Hepatocyte (in vitro differentiated cells): Measurements from ENCODE around the gene GRPR. TPM values are rescaled to one million over a fixed set of nuclear protein-coding genes. Genes with fewer than 3 reads are reported as not detected.
"Not testable (repeated sequence)": the region's sequence is repeated elsewhere in the genome, so short reads cannot be mapped to it uniquely, and the experiment has no call there.

ENCODE experiments used
- DNase-seq: peaks from one replicate; pipeline ENCODE4 v3.0.0-alpha.2; 2016; ENCODE audit warnings: low spot score
- H2AFZ ChIP-seq: fragments of 200-600 bp; sonication (generic); 2 replicates; pipeline ENCODE4 v1.6.0; 2016; ENCODE audit warnings: antibody characterized with exemption, mild to moderate bottlenecking
- H3K27ac ChIP-seq: fragments of 200-600 bp; sonication (generic); 2 replicates; pipeline ENCODE4 v1.5.1; 2016; ENCODE audit warnings: mild to moderate bottlenecking
- H3K27me3 ChIP-seq: fragments of 200-600 bp; sonication (generic); 2 replicates; pipeline ENCODE4 v1.6.1; 2016
- H3K36me3 ChIP-seq: fragments of 200-600 bp; sonication (generic); replicated peaks from 2 replicates; pipeline ENCODE4 v1.5.1; 2016; ENCODE audit warnings: low read depth; ENCODE audit not compliant: insufficient read depth
- H3K4me1 ChIP-seq: fragments of 200-600 bp; sonication (generic); 2 replicates; pipeline ENCODE4 v1.5.1; 2016; ENCODE audit warnings: mild to moderate bottlenecking, moderate library complexity; ENCODE audit not compliant: insufficient read depth
- H3K4me2 ChIP-seq: fragments of 200-600 bp; sonication (generic); 2 replicates; pipeline ENCODE4 v1.6.0; 2016
- H3K4me3 ChIP-seq: fragments of 200-600 bp; sonication (generic); 2 replicates; pipeline ENCODE4 v1.5.1; 2016; ENCODE audit warnings: mild to moderate bottlenecking
- H3K79me2 ChIP-seq: fragments of 200-600 bp; sonication (generic); 2 replicates; pipeline ENCODE4 v1.6.0; 2017; ENCODE audit warnings: mild to moderate bottlenecking
- H3K9me2 ChIP-seq: fragments of 200-600 bp; sonication (generic); replicated peaks from 2 replicates; pipeline ENCODE4 v1.6.0; 2017; ENCODE audit warnings: mild to moderate bottlenecking; ENCODE audit not compliant: insufficient read depth
- H3K9me3 ChIP-seq: fragments of 200-600 bp; sonication (generic); 2 replicates; pipeline ENCODE4 v1.5.1; 2016; ENCODE audit warnings: low read depth, mild to moderate bottlenecking
- H4K20me1 ChIP-seq: fragments of 200-600 bp; sonication (generic); 2 replicates; pipeline ENCODE4 v1.6.0; 2016; ENCODE audit warnings: mild to moderate bottlenecking; ENCODE audit not compliant: insufficient read depth, poor library complexity, severe bottlenecking
- CTCF ChIP-seq: fragments of 200-600 bp; sonication (generic); IDR thresholded peaks from 2 replicates; pipeline ENCODE4 v1.5.1; 2016; ENCODE audit warnings: antibody characterized with exemption, mild to moderate bottlenecking; ENCODE audit not compliant: poor library complexity
- EZH2 ChIP-seq: fragments of 200-600 bp; sonication (generic); IDR thresholded peaks from 2 replicates; pipeline ENCODE4 v1.6.1; 2016; ENCODE audit warnings: antibody characterized with exemption, mild to moderate bottlenecking, borderline replicate concordance
- EZH2phosphoT487 ChIP-seq: fragments of 200-600 bp; sonication (generic); IDR thresholded peaks from one replicate; pipeline ENCODE4 v1.6.1; 2018; ENCODE audit warnings: antibody characterized with exemption, mild to moderate bottlenecking, low read depth, moderate library complexity; ENCODE audit not compliant: unreplicated experiment, severe bottlenecking
- WGBS: methylation state at CpG from one replicate; pipeline ENCODE4 v1.1.6; 2016; ENCODE audit warnings: low lambda C conversion rate; ENCODE audit errors: missing lambda C conversion rate; 5-methylcytosine and 5-hydroxymethylcytosine counted together
- polyA plus RNA-seq: library from polyadenylated mRNA; unstranded; fragments of >200 nt; fragmentation: Nextera tagmentation; extraction: Ambion mirVana; gene quantifications from 2 replicates; pipeline ENCODE4 v1.2.1, GENCODE V29; 2016
- total RNA-seq: library from RNA; depleted of rRNA; stranded (reverse); fragments of >200 nt; gene quantifications from 2 replicates; pipeline ENCODE4 v1.2.3, GENCODE V29; 2014

Gene GRPR
- total and polyA plus RNA-seq, 2 experiments from 2014 or later, result 3.7 to 3.8 TPM

GRCh38 chrX:16156692-16157331 is 33.4 kb downstream of the GRPR start:
- no peaks in the 10 kb centered on the region for H3K9me2 ChIP-seq
- H2AFZ ChIP-seq, result no peak overlapping the region
- no peak overlapping the region for H3K4me3 ChIP-seq
- H3K27ac ChIP-seq, result no peak overlapping the region
- H3K36me3 ChIP-seq, result no peaks in the 10 kb centered on the region
- no peaks in the 10 kb centered on the region for H3K79me2 ChIP-seq
- 88% methylated on average over 5 of the region's 5 CpGs for WGBS
- H3K4me1 ChIP-seq, result no peaks in the 10 kb centered on the region
- H3K9me3 ChIP-seq, result no peaks in the 10 kb centered on the region
- TF ChIP-seq CTCF, result no peak
- no peak for TF ChIP-seq EZH2
- no peak for TF ChIP-seq EZH2phosphoT487
- no peak overlapping the region for H3K4me2 ChIP-seq
- no peak for DNase-seq
- no peaks in the 10 kb centered on the region for H4K20me1 ChIP-seq
- H3K27me3 ChIP-seq, result no peaks in the 10 kb centered on the region

- H2AFZ ChIP-seq, result no peak overlapping the region
- H3K9me3 ChIP-seq, result no peaks in the 10 kb centered on the region
- no peaks in the 10 kb centered on the region for H3K9me2 ChIP-seq
- H3K27ac ChIP-seq, result no peak overlapping the region
- H3K4me2 ChIP-seq, result no peak overlapping the region
- WGBS, result 45% methylated on average over 3 of the region's 3 CpGs
- no peaks in the 10 kb centered on the region for H3K27me3 ChIP-seq
- no peaks in the 10 kb centered on the region for H3K36me3 ChIP-seq
- TF ChIP-seq CTCF, result no peak
- no peaks in the 10 kb centered on the region for H3K79me2 ChIP-seq
- H4K20me1 ChIP-seq, result no peaks in the 10 kb centered on the region
- DNase-seq, result no peak
- H3K4me1 ChIP-seq, result no peaks in the 10 kb centered on the region
- no peak overlapping the region for H3K4me3 ChIP-seq
These were observed 37.4 kb downstream of the GRPR start for GRCh38 chrX:16160729-16161128.

- H3K4me1 ChIP-seq, H3K27me3 ChIP-seq, H3K4me2 ChIP-seq, H3K79me2 ChIP-seq, H3K9me3 ChIP-seq, H2AFZ ChIP-seq, H3K4me3 ChIP-seq, DNase-seq, H3K27ac ChIP-seq, H4K20me1 ChIP-seq, H3K36me3 ChIP-seq, H3K9me2 ChIP-seq: not testable (repeated sequence)
- 92% methylated on average over 2 of the region's 2 CpGs for WGBS
These were observed 37.8 kb downstream of the GRPR start for GRCh38 chrX:16161173-16161572.

GRCh38 chrX:16162391-16162790 is 39.0 kb downstream of the GRPR start:
- Histone ChIP-seq H3K9me3 (no peaks in the 10 kb centered on the region), H4K20me1 (no peaks in the 10 kb centered on the region), H2AFZ (no peak overlapping the region), H3K4me1 (no peaks in the 10 kb centered on the region), H3K4me2 (no peak overlapping the region), H3K36me3 (no peaks in the 10 kb centered on the region), H3K4me3 (no peak overlapping the region), H3K9me2 (no peaks in the 10 kb centered on the region), H3K27ac (no peak overlapping the region), H3K27me3 (no peaks in the 10 kb centered on the region), H3K79me2 (no peaks in the 10 kb centered on the region)
- no peak for DNase-seq
- TF ChIP-seq EZH2phosphoT487 (no peak), EZH2 (no peak), CTCF (no peak)
- 87% methylated on average over 5 of the region's 5 CpGs for WGBS
